Activated CD4-positive, alpha-beta T cell treated with anti-CD3 and anti-CD28 coated beads for 24 hours (primary cell): ENCODE results near the gene SIRPA.

Experiments used
- DNase-seq, 2 donors: peaks; one replicate each; pipeline ENCODE4 v3.0.0-alpha.2; 2020; ENCODE audit warnings: low read depth in 2 of 2

SIRPA gene

GRCh38 chr20:1894951-1895673 is at the start of gene SIRPA:
Gene SIRPA, plus strand, starts transcription at chr20:1895407. Its CDS starts 41 bp downstream, at chr20:1895448.
- DNase-seq, result no peak

DNA sequence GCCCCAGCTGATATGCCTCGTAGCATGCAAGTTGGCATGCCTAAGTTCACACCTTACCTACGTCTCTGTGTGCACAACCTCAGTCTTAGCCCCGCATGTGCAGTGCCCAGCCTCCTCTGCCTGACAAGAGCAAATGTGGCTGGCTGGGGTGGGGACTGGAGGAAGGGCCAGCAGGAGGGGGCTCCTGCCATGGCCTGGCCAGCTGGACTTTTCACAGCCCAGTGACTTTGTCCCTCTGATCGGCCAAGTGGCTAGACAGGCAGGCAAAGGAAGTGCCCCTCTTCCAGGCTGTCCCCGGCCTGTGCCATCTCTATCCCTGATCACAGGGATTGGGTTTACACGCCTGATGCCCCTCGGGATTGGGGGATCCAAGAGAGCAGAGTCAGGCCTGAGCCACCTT is 49.5 kb upstream of the SIRPA start:
- DNase-seq, result no peak

- DNase-seq, result no peak
Measured at GRCh38 chr20:1846341-1846740, 48.9 kb upstream of the SIRPA start.

DNA sequence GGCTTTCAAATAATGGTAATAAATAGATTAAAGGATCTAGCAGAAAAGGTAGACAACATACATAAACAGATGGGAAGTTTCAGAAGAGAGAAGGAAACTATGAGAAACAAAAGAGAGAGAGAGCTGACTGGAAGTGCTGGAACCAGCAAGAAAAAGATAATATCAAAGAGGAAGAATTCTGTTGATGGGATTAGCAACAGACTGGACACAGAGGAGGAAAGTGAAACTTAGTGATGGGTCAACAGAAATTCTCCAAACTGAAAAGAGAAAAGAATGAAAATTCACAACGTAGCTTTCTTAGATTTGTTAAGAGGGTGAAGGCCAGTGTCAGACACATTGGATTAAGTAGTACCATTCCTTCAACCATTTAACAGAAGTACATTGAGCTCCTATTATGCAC is 48.3 kb upstream of the SIRPA start:
- no peak for DNase-seq

DNA sequence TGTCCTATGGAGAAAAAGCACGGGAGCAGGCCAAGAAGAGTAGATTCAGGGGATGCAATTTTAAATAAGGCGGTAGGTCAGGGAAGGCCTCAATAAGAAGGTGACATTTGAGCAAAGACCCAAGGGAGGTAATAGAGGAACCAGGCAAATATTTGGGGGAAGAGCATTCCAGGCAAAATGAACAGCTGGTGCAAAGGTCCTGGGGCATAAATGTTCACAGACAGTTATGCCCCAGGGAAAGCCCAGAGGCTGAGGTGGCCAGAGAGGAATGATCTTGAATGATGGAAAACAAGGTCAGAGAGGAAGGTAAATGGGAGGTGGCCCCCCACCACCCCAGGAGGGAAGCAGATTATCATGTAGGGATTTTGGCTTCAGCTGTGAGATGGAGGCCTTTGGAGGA is 47.4 kb upstream of the SIRPA start:
- no peak for DNase-seq

DNA sequence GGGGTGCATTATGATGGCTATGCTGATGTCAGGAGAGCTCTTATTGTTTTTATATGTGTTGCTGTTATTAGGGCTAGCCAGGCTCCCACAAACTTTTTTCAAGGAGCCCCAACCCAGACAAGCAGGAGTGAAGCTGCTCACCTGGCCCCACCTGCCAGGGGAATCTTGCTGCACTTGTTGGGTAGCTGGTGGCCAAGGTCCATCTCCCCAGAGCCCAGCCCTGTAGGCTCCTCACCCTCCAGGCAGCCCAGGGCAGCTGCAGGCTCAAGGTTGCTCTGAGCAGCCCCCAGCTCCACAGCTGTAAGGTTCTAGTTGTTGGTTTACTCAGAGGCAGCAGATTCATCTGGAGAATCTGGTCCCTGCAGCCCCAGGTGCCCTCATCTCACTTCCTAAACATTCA is 46.8 kb upstream of the SIRPA start:
- DNase-seq, result no peak

DNA sequence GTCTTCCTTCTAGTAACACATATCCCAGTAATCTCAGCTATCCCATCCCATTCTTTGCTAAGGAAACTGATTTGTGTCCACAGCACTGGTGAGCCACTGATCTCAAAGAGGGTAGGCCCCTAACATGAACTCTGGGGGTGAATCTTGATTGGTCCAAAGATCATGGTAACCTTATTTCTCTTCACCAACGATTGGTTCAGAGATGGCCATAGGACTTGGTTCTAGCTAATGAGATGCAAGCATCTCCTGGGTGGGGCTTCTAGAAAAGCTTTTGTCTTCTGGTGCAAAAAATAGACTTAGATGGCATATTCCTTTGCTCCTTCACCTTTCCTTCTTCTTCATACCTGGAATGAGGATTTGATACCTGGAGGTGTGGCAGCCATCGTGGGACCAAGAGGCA is 43.8 kb upstream of the SIRPA start:
- DNase-seq, result no peak

GRCh38 chr20:1853473-1853872 is 41.7 kb upstream of the SIRPA start:
- DNase-seq, result no peak

DNA sequence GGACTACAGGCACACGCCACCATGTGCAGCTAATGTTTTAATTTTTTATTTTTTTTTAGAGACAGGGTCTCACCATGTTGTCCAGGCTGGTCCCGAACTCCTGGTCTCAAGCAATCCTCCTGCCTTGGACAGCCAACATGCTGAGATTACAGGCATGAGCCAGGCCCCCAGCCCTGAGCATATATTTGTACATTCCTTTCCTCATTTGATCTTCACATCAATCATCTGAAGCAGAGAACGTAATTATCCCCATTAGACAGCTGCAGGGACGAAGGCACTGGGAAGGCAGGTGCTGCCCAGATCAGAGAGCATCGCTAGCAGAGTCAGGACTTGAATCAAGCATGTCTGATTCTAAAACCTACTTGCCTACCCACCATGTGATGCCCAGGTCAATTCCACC is 41.0 kb upstream of the SIRPA start:
- DNase-seq, result no peak

- no peak for DNase-seq
Measured at GRCh38 chr20:1855109-1855508, 40.1 kb upstream of the SIRPA start.

GRCh38 chr20:1855690-1856089 is 39.5 kb upstream of the SIRPA start:
- DNase-seq, result no peak

DNA sequence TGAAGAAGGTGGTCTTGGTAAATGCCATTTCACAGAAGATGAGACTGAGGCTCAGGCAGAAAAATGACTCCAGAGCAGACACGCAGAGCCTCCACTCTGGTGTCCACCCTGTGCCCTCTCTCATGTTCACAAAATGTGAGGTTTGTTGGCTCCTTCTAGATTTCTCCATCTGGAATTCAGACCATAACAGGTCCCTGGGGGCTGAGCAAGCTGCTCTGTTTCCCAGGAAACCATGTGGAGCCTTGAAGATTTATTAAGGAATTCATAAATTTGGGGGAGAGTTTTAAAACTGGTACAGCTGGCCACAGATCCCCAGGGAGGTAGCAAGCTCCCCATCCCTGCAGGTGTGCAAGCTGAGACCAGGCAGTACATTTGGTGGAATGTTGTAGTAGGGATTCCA is 38.8 kb upstream of the SIRPA start:
- no peak for DNase-seq

DNA sequence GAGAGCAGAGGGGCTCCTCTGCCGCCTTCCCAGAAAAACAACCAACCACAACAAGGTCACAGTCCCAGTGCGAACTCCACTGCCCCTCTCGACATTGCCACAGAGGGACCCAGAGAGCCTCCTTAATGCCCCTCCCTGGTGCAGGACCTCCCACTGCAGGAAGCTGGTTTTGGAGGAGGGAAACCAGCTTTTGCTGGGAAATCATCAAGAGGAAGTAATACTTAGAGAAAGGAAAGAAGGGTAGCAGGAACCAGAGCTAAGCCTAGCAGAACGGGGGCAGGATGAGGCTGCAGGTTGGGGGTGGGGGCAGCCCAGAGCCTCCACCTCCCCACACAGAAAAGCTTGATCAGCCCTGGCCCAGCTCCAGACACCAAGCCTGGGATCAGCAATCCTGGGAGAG is 37.7 kb upstream of the SIRPA start:
- no peak for DNase-seq

GRCh38 chr20:1858871-1859270 is 36.3 kb upstream of the SIRPA start:
- no peak for DNase-seq

DNA sequence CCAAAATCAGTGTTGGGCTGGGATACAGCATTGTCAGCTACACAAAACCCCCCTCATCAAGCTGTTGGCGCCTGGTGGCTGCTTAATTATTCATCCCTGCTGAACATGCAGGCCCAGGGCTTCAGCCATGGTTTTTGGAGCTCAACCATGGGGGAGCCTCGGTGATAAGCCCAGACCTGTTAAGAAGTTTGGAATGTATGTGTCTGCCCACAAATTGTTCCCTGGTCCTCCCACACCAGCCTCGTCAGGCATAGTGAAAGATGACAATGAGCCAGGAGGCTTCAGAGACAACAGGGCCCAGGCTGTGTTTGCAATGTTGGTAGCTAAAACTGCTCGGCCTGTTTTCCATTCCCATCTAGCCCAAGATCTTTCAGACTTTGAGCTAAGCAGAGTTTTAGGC is 34.8 kb upstream of the SIRPA start:
- DNase-seq, result no peak

DNA sequence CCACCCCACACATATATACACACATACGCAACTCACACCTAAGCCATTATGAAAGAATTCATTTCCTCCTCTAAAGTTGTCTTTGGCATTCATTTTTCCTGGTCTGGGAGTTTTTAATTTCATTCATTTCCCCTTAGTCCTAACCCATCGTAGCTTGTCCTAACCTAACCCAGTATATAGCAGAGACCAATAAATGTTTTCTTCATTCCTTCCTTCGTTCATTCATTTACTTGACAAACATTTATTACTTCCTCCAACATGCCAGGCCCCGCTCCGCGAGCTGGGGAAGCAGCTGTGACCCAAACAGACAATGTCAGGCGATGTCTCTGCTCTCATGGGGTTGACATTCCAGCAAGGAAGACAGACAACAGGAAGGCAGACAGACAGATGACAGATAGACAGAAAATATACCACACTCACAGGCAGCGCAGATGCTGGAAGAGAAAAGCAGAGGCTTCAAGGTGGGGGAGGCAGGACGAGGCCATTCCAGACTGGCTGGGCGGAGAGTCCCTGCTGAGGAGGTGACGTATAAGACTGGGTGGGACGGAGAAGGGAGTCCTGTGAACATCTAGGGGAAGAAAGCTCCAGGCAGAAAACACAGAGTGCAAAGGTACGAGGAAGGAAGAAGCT is 33.7 kb upstream of the SIRPA start:
- DNase-seq, result no peak

DNA sequence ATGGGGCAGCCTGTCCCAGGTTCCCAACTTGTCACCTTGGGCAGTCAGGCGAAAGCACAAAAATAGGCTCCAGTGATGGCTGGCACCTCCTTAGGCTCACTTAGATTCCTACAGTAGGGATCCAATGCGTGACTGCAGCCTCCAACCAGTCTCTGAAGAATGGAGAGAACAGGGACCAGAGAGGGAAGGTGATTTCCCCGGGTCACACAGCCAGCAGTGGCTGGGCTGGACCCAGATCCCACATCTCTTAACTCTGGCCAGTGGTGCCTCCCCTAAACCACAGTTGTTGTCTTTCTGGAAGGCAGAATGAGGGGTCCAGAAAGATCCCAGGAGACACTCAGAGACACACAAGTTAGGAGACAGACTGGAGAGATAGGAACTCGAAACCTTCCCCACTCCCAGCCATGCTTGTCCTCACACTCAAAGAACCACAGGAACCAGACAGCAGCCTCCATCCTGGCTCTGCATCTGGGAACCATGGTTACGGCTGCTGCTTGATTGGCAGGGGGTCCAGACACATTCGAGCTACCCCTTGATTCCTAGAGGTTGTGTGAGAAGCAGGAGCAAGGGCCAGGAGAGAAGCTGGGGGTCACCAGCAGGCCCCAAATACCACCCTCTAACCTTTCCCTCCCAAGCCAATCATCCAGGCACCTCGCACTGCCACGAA is 33.1 kb upstream of the SIRPA start:
- DNase-seq, result no peak

GRCh38 chr20:1862663-1863053 is 32.5 kb upstream of the SIRPA start:
- DNase-seq, result no peak

- no peak for DNase-seq
Measured at GRCh38 chr20:1863296-1863695, 31.9 kb upstream of the SIRPA start.

- no peak for DNase-seq
Measured at GRCh38 chr20:1866834-1867233, 28.4 kb upstream of the SIRPA start.

- no peak for DNase-seq
Measured at GRCh38 chr20:1867495-1868260, 27.5 kb upstream of the SIRPA start.

GRCh38 chr20:1868856-1869255 is 26.4 kb upstream of the SIRPA start:
- DNase-seq, result no peak

DNA sequence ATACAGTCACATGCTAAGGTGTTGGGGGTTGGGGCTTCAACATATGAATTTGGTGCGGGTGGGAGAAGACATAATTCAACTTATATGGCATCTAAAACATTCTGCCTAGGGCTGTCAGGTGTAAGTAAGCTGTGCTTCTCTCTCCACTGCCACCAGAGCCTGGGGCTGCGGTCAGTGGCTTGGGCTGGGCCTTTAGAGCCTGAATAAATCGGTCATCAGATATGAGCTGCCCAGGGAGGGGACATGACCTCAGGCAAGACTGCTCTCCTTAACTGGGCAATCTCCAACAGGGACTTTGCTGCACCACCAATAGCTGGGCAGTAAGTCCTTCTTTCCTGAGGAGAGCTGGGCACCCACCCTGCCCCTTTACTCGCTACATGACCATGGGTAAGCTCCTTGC is 24.9 kb upstream of the SIRPA start:
- DNase-seq, result no peak
